MM.1S (cell line): ENCODE measurements around the gene ITLN1.

Experiments
- CTCF ChIP-seq: fragments of 300-600 bp; sonication (generic); IDR thresholded peaks from 2 replicates; pipeline ENCODE4 v1.5.1; 2016; ENCODE audit warnings: antibody characterized with exemption, low read length, mixed read lengths
- EZH2 ChIP-seq: fragments of 300-600 bp; sonication (generic); optimal IDR thresholded peaks from 2 replicates; pipeline ENCODE3; 2017; ENCODE audit warnings: low read depth, mild to moderate bottlenecking, antibody characterized with exemption, low read length, mixed read lengths
- EZH2phosphoT487 ChIP-seq: fragments of 300-600 bp; sonication (generic); IDR thresholded peaks from 2 replicates; pipeline ENCODE4 v1.6.1; 2018; ENCODE audit warnings: antibody characterized with exemption, low read length

GRCh38 chr1:160888926-160889325 lies 3.9 kb upstream of the ITLN1 start:
- TF ChIP-seq CTCF (no peak), EZH2phosphoT487 (no peak), EZH2 (no peak)
